Gastrocnemius medialis (tissue), 4 donors: ENCODE results near the gene EMX1. TPM values are rescaled to one million over a fixed set of nuclear protein-coding genes. Genes with fewer than 3 reads are reported as not detected.

ENCODE experiments used
- ATAC-seq, 2 donors: fragments of 150-250 bp; one replicate each; pipeline ENCODE4 v1.9.1; 2016
- DNase-seq, 2 donors: peaks; one replicate each; pipeline ENCODE4 v3.0.0-alpha.2; 2019
- H3K27ac ChIP-seq, 4 donors: fragments of 200-600 bp; sonication (generic); 1 replicate in 1 of 4; 2 replicates in 3 of 4; pipeline ENCODE4 v1.5.1; 2016 to 2018; ENCODE audit warnings: mild to moderate bottlenecking in 2 of 4, moderate library complexity in 1 of 4
- H3K27me3 ChIP-seq, 3 donors: fragments of 200-600 bp; sonication (generic) in 2 of 3; 1 replicate in 1 of 3; 2 replicates in 2 of 3; pipeline versions ENCODE4 v1.5.1 to v1.6.0; 2016 to 2019; ENCODE audit warnings: mild to moderate bottlenecking in 1 of 3, moderate library complexity in 1 of 3
- H3K36me3 ChIP-seq, 2 donors: fragments of 200-600 bp; sonication (generic) in 1 of 2; one replicate each; pipeline ENCODE4 v1.5.1; 2017 to 2018
- H3K4me1 ChIP-seq, 2 donors: fragments of 200-600 bp; sonication (generic) in 1 of 2; one replicate each; pipeline ENCODE4 v1.5.1; 2016 to 2017; ENCODE audit warnings: mild to moderate bottlenecking in 2 of 2
- H3K4me3 ChIP-seq, 4 donors: fragments of 200-600 bp; sonication (generic) in 3 of 4; 1 replicate in 1 of 4; 2 replicates in 3 of 4; pipeline ENCODE4 v1.5.1; 2016 to 2019; ENCODE audit warnings: mild to moderate bottlenecking in 2 of 4
- H3K9me3 ChIP-seq, 3 donors: fragments of 200-600 bp; sonication (generic) in 2 of 3; 1 replicate in 1 of 3; 2 replicates in 2 of 3; pipeline ENCODE4 v1.5.1; 2016 to 2019
- CTCF ChIP-seq, 5 experiments: fragments of 450-650 bp in 3 of 5; fragments of 200-600 bp in 2 of 5; sonication (generic) in 2 of 5; IDR thresholded peaks in 4 of 5; conservative IDR thresholded peaks in 1 of 5; 1 replicate in 4 of 5; 2 replicates in 1 of 5; pipeline ENCODE4 v1.5.1; 2016 to 2019; ENCODE audit warnings: antibody characterized with exemption in 5 of 5, mild to moderate bottlenecking in 3 of 5, moderate library complexity in 3 of 5
- POLR2A ChIP-seq, 2 donors: fragments of 450-650 bp; IDR thresholded peaks; one replicate each; pipeline ENCODE4 v1.6.1; 2017; ENCODE audit warnings: antibody characterized with exemption in 2 of 2, mild to moderate bottlenecking in 2 of 2, moderate library complexity in 2 of 2
- in situ Hi-C, 4 donors: fragments of 200-750 bp; cut with MboI; loops; one replicate each; pipeline versions ENCODE4 v1.15.0 to v1.8.0; 2017; ENCODE audit warnings: low sequenced_read_pairs in 4 of 4
- intact Hi-C: fragments of 100-400 bp; cut with DNase I; formaldehyde crosslinking; loops from one replicate; pipeline ENCODE4 v1.15.1; 2023; ENCODE audit warnings: low total_unique reads
- total RNA-seq, 4 donors: library from RNA; depleted of rRNA; stranded (reverse); fragments of >200 nt; gene quantifications; one replicate each; pipeline versions ENCODE4 v1.1.0 to v1.2.3, GENCODE V29; 2016

EMX1 gene
- total RNA-seq, 4 donors from 2014 or later = not detected

GRCh38 chr2:72968286-72968685, 51.0 kb downstream of the EMX1 start:
- Histone ChIP-seq H3K4me3 (no peak overlapping the region), H3K27ac (no peak overlapping the region), H3K36me3 (peaks cover 0 to 16% of the 10 kb centered on the region in 2 donors), H3K9me3 (no peaks in the 10 kb centered on the region), H3K4me1 (peaks cover 0 to 1% of the 10 kb centered on the region in 2 donors), H3K27me3 (no peaks in the 10 kb centered on the region)
- TF ChIP-seq POLR2A (IDR thresholded peaks at IDR 0.05) = no peak
- no peak for TF ChIP-seq CTCF (IDR thresholded peaks at IDR 0.05 in 4 of 5, conservative IDR thresholded peaks at IDR 0.05 in 1 of 5)
- ATAC-seq (no peak), DNase-seq (no peak)
- intact Hi-C loops (no loop called here), in situ Hi-C loops (no loop called here)

- in situ Hi-C loops (no loop called here), intact Hi-C loops (loop anchor here (10.0 kb wide), 1 partner anchor 75 kb away; no protein-coding TSS in a partner anchor)
- Histone ChIP-seq H3K27me3 (no peaks in the 10 kb centered on the region), H3K36me3 (peaks cover 0 to 16% of the 10 kb centered on the region in 2 donors), H3K9me3 (no peaks in the 10 kb centered on the region), H3K27ac (no peak overlapping the region), H3K4me1 (peaks cover 0 to 5% of the 10 kb centered on the region in 2 donors), H3K4me3 (no peak overlapping the region)
- DNase-seq = no peak
- no peak for ATAC-seq
- TF ChIP-seq POLR2A (IDR thresholded peaks at IDR 0.05) = no peak
- TF ChIP-seq CTCF (IDR thresholded peaks at IDR 0.05 in 4 of 5, conservative IDR thresholded peaks at IDR 0.05 in 1 of 5) = no peak
Observed at GRCh38 chr2:72969706-72970105, 52.4 kb downstream of the EMX1 start.

DNA sequence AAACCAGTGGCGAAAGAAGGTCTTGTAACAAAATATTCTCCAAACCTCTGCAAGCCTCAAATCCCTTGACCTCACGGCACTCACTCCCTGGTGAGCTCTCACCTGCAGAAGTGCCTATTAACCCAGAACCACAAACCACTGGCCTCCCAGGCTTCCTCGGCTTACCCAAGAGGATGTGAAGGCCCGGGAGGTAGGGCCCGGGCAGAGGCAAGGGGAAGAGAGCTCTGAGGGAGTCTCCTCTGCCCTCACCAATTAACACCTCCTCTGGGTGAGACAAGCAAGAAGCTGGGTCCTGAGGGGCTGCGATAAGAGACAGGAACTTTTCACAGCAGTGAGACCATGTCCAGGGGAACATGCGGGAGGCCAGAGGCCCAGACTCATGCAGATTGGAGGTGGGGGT, 53.7 kb downstream of the EMX1 start:
- H3K4me1 ChIP-seq = peaks cover 0 to 11% of the 10 kb centered on the region in 2 donors
- no peak overlapping the region for H3K4me3 ChIP-seq
- intact Hi-C loops (loop anchor here (10.0 kb wide), 1 partner anchor 76 kb away; no protein-coding TSS in a partner anchor), in situ Hi-C loops (no loop called here)
- H3K9me3 ChIP-seq = no peaks in the 10 kb centered on the region
- H3K36me3 ChIP-seq = peaks cover 0 to 11% of the 10 kb centered on the region in 2 donors
- no peak for ATAC-seq
- no peaks in the 10 kb centered on the region for H3K27me3 ChIP-seq
- no peak overlapping the region for H3K27ac ChIP-seq
- TF ChIP-seq POLR2A (IDR thresholded peaks at IDR 0.05) (no peak), CTCF (IDR thresholded peaks at IDR 0.05 in 4 of 5, conservative IDR thresholded peaks at IDR 0.05 in 1 of 5) (no peak)
- no peak for DNase-seq

- peaks cover 0 to 20% of the 10 kb centered on the region in 2 donors for H3K4me1 ChIP-seq
- H3K4me3 ChIP-seq = no peak overlapping the region
- H3K27me3 ChIP-seq = no peaks in the 10 kb centered on the region
- DNase-seq (no peak), ATAC-seq (no peak)
- intact Hi-C loops = loop anchor here (10.0 kb wide), 1 partner anchor 78 kb away; no protein-coding TSS in a partner anchor
- no peak for TF ChIP-seq POLR2A (IDR thresholded peaks at IDR 0.05)
- TF ChIP-seq CTCF (IDR thresholded peaks at IDR 0.05 in 4 of 5, conservative IDR thresholded peaks at IDR 0.05 in 1 of 5) = no peak
- H3K9me3 ChIP-seq = no peaks in the 10 kb centered on the region
- in situ Hi-C loops = no loop called here
- H3K36me3 ChIP-seq = no peaks in the 10 kb centered on the region
- H3K27ac ChIP-seq = no peak overlapping the region
Observed at GRCh38 chr2:72972352-72973136, 55.2 kb downstream of the EMX1 start.
